Endothelial cell (in vitro differentiated cells): Measurements from ENCODE around the gene RAD51B. TPM values are rescaled to one million over a fixed set of nuclear protein-coding genes. Genes with fewer than 3 reads are reported as not detected.

Experiments used
- DNase-seq: peaks from one replicate; pipeline ENCODE4 v3.0.0; 2021; ENCODE audit warnings: low spot score
- H3K27ac Mint-ChIP-seq: one replicate; pipeline ENCODE4 v1.8.0; 2021; ENCODE audit warnings: mixed read lengths, inconsistent platforms; ENCODE audit not compliant: unreplicated experiment
- H3K27me3 Mint-ChIP-seq: one replicate; pipeline ENCODE4 v1.8.0; 2021; ENCODE audit warnings: mild to moderate bottlenecking, moderate library complexity, mixed read lengths, inconsistent platforms; ENCODE audit not compliant: unreplicated experiment
- H3K36me3 Mint-ChIP-seq: one replicate; pipeline ENCODE4 v1.8.0; 2021; ENCODE audit warnings: mild to moderate bottlenecking, low read depth, mixed read lengths, inconsistent platforms; ENCODE audit not compliant: unreplicated experiment
- H3K4me1 Mint-ChIP-seq: one replicate; pipeline ENCODE4 v1.8.0; 2021; ENCODE audit warnings: mild to moderate bottlenecking, mixed read lengths, inconsistent platforms; ENCODE audit not compliant: unreplicated experiment
- H3K4me3 Mint-ChIP-seq: one replicate; pipeline ENCODE4 v1.8.0; 2021; ENCODE audit warnings: mild to moderate bottlenecking, mixed read lengths, inconsistent platforms; ENCODE audit not compliant: unreplicated experiment
- H3K9me3 Mint-ChIP-seq: one replicate; pipeline ENCODE4 v1.8.0; 2021; ENCODE audit warnings: mixed read lengths, inconsistent platforms; ENCODE audit not compliant: unreplicated experiment
- total RNA-seq: library from RNA; stranded (reverse); fragmentation: NEBNext Ultra II Directional; extraction: Animal tissue kit (Norgen Biotek cat#: 25700); gene quantifications from one replicate; pipeline ENCODE4 v1.2.1, GENCODE V29; 2021; ENCODE audit not compliant: unreplicated experiment
- TF ChIP-seq, protein P1 (sequence below): fragments of 200-600 bp; sonication (generic); IDR thresholded peaks from one replicate; pipeline ENCODE4 v1.5.0; 2021; ENCODE audit warnings: antibody characterized with exemption; ENCODE audit not compliant: unreplicated experiment

RAD51B gene
- total RNA-seq, 1 donor from 2014 or later, result 23.5 TPM

DNA sequence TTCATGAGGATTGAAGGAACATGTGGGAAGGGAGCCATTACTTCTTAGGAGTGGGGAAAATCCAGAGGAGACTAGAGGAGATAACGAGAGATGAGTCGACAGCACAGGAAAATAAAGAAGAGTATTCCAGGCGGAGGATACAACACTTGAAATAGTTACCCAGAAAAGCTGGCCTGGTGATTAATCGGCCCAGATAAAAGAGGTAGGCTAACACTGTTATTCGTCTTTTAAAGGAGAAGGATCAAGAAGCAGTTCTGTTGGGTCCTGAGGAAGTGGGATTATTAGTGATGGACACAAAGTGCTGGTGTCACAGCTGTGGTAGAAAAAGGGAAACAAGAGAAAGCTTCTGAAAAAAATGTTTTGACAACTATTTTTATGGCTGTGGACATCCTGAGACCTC is 548.0 kb downstream of the RAD51B start:
- Mint-ChIP-seq H3K9me3 (no peaks in the 10 kb centered on the region), H3K27ac (no peak overlapping the region), H3K4me3 (no peak overlapping the region), H3K4me1 (peaks cover 44% of the 10 kb centered on the region), H3K36me3 (no peaks in the 10 kb centered on the region), H3K27me3 (peaks cover 3% of the 10 kb centered on the region)
- no peak for DNase-seq
- TF ChIP-seq, protein P1, sequence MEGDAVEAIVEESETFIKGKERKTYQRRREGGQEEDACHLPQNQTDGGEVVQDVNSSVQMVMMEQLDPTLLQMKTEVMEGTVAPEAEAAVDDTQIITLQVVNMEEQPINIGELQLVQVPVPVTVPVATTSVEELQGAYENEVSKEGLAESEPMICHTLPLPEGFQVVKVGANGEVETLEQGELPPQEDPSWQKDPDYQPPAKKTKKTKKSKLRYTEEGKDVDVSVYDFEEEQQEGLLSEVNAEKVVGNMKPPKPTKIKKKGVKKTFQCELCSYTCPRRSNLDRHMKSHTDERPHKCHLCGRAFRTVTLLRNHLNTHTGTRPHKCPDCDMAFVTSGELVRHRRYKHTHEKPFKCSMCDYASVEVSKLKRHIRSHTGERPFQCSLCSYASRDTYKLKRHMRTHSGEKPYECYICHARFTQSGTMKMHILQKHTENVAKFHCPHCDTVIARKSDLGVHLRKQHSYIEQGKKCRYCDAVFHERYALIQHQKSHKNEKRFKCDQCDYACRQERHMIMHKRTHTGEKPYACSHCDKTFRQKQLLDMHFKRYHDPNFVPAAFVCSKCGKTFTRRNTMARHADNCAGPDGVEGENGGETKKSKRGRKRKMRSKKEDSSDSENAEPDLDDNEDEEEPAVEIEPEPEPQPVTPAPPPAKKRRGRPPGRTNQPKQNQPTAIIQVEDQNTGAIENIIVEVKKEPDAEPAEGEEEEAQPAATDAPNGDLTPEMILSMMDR, result no peak

DNA sequence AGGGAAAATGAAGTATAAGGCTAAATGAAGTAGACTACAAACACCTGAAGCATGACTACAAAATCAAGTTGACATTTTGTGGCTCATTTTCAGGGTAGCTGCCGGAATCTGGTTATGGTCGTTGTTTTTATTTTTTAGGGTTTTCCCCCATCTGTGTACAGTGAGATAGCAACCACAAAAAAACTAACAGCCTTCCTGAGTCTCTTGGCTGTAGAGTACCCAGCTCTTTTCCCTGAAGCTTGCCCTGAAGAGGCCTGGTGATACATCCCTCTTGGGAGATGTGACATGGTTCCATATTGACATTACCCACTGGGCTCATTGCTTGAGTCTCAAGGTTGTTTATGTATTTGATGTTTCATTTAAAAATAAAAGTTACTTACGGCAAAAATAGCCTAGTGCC is 549.3 kb downstream of the RAD51B start:
- TF ChIP-seq, protein P1, result no peak
- Mint-ChIP-seq H3K4me3 (no peak overlapping the region), H3K9me3 (no peaks in the 10 kb centered on the region), H3K4me1 (peaks cover 39% of the 10 kb centered on the region), H3K27me3 (peaks cover 3% of the 10 kb centered on the region), H3K27ac (peak overlapping the region; percentile 82), H3K36me3 (no peaks in the 10 kb centered on the region)
- DNase-seq, result no peak

GRCh38 chr14:68369281-68370056 is 549.9 kb downstream of the RAD51B start:
- TF ChIP-seq, protein P1, result no peak
- peaks cover 3% of the 10 kb centered on the region for H3K27me3 Mint-ChIP-seq
- peak overlapping the region; percentile 82 for H3K27ac Mint-ChIP-seq
- no peak for DNase-seq
- no peaks in the 10 kb centered on the region for H3K36me3 Mint-ChIP-seq
- H3K4me3 Mint-ChIP-seq, result no peak overlapping the region
- peaks cover 34% of the 10 kb centered on the region for H3K4me1 Mint-ChIP-seq
- H3K9me3 Mint-ChIP-seq, result no peaks in the 10 kb centered on the region

DNA sequence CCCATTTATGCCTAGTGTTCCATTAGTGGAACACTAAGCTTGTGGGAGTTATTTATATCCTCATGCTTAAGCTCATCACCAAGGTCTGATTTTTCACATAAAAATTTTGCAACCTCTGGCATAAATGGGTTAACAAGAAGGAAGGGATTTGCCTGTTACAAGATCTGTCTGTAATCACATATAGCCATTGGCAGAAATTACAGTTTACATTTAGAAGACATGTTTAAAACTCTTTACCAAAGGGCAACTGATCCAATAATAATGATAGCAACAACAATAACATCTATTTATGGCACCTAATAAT is 550.4 kb downstream of the RAD51B start:
- DNase-seq, result no peak
- Mint-ChIP-seq H3K4me1 (peaks cover 31% of the 10 kb centered on the region), H3K9me3 (no peaks in the 10 kb centered on the region), H3K36me3 (no peaks in the 10 kb centered on the region), H3K27me3 (no peaks in the 10 kb centered on the region), H3K27ac (no peak overlapping the region), H3K4me3 (no peak overlapping the region)
- TF ChIP-seq, protein P1, result no peak

DNA sequence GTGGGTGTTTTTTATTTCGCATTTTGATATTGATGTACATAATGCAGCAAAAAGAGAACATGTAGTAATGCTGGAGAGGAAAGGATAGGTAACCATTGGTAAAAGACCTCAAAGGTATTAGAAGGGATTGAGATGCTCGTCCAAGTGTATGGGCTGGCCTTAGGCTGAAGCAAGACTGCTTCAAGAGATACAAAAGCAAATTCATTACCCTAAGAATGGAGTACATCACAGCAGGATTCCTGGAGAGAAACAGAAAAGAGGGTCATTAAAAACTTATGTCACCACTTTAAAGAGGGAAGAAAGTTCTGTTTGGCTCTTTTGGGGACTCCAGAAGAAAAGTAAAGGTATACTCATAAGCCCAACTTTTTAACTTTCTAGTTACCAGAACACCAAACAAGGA is 552.8 kb downstream of the RAD51B start:
- peaks cover 37% of the 10 kb centered on the region for H3K4me1 Mint-ChIP-seq
- H3K4me3 Mint-ChIP-seq, result no peak overlapping the region
- no peak for DNase-seq
- peaks cover 4% of the 10 kb centered on the region for H3K27me3 Mint-ChIP-seq
- H3K36me3 Mint-ChIP-seq, result no peaks in the 10 kb centered on the region
- H3K9me3 Mint-ChIP-seq, result no peaks in the 10 kb centered on the region
- TF ChIP-seq, protein P1, result no peak
- no peak overlapping the region for H3K27ac Mint-ChIP-seq
